Adrenal gland (tissue), 12 donors: Measurements from ENCODE around the gene CLEC3B. TPM values are rescaled to one million over a fixed set of nuclear protein-coding genes. Genes with fewer than 3 reads are reported as not detected.
"Not testable (repeated sequence)": the region's sequence is repeated elsewhere in the genome, so short reads cannot be mapped to it uniquely, and the experiment has no call there.

Source experiments
- DNase-seq, 7 donors: peaks; one replicate each; pipeline ENCODE4 v3.0.0-alpha.2; 2019 to 2020
- H3K27ac ChIP-seq, 5 donors: fragments of 200-600 bp; sonication (generic) in 4 of 5; 1 replicate in 3 of 5; 2 replicates in 2 of 5; pipeline versions ENCODE4 v1.5.1 to v1.8.0; 2016 to 2020; ENCODE audit warnings: mild to moderate bottlenecking in 1 of 5
- H3K27me3 ChIP-seq: fragments of 200-600 bp; 2 replicates; pipeline ENCODE4 v1.8.0; 2021
- H3K36me3 ChIP-seq, 2 donors: fragments of 200-600 bp; replicated peaks in 1 of 2; 1 replicate in 1 of 2; 2 replicates in 1 of 2; pipeline versions ENCODE4 v1.5.1 to v1.8.0; 2018 to 2022
- H3K4me1 ChIP-seq, 2 donors: fragments of 200-600 bp; replicated peaks in 1 of 2; 1 replicate in 1 of 2; 2 replicates in 1 of 2; pipeline versions ENCODE4 v1.5.1 to v1.8.0; 2018 to 2021
- H3K4me3 ChIP-seq, 4 donors: fragments of 200-600 bp; sonication (generic) in 3 of 4; one replicate each; pipeline ENCODE4 v1.5.1; 2016 to 2018
- H3K9me3 ChIP-seq, 3 donors: fragments of 200-600 bp; sonication (generic) in 1 of 3; replicated peaks in 1 of 3; 1 replicate in 2 of 3; 2 replicates in 1 of 3; pipeline versions ENCODE4 v1.5.1 to v1.8.0; 2016 to 2021
- POLR2A ChIP-seq, 2 donors: fragments of 450-650 bp; IDR thresholded peaks; one replicate each; pipeline ENCODE4 v1.6.1; 2017; ENCODE audit warnings: antibody characterized with exemption in 2 of 2, mild to moderate bottlenecking in 2 of 2, moderate library complexity in 1 of 2
- WGBS, 4 donors: extraction: QIAGEN DNeasy Blood & Tissue Kit in 2 of 4; methylation state at CpG; one replicate each; pipeline versions ENCODE4 v1.1.5 to v1.1.7; 2013 to 2017; 5-methylcytosine and 5-hydroxymethylcytosine counted together
- intact Hi-C, 2 donors: fragments of 100-400 bp; cut with DNase I; formaldehyde crosslinking; loops; one replicate each; pipeline versions ENCODE4 v1.14.1 to v1.15.0; 2022 to 2023
- polyA plus RNA-seq, 3 donors: library from polyadenylated mRNA; stranded (reverse); fragments of 200-250 nt in 2 of 3; fragments of 350-450 nt in 1 of 3; fragmentation: Illumina TruSeq in 1 of 3; extraction: RNeasy Lipid Tissue Mini Kit (QIAGEN cat#74804) in 1 of 3; gene quantifications; one replicate each; pipeline ENCODE4 v1.2.3, GENCODE V29; 2013 to 2014
- total RNA-seq, 9 donors: library from RNA; depleted of rRNA in 4 of 9; stranded (reverse); fragments of >200 nt in 4 of 9; fragments of 120-200 nt in 1 of 9; fragmentation: NEBNext Ultra II Directional in 1 of 9; extraction: Animal tissue kit (Norgen Biotek cat#: 25700) in 1 of 9; gene quantifications; one replicate each; pipeline versions ENCODE4 v1.1.0 to v1.2.4, GENCODE V29; 2013 to 2023
- TF ChIP-seq, protein P1 (sequence below), 6 experiments: fragments of 450-650 bp in 4 of 6; fragments of 200-600 bp in 2 of 6; sonication (generic) in 1 of 6; IDR thresholded peaks; 1 replicate in 5 of 6; 2 replicates in 1 of 6; pipeline versions ENCODE4 v1.5.1 to v1.8.0; 2016 to 2021; ENCODE audit warnings: antibody characterized with exemption in 6 of 6, mild to moderate bottlenecking in 2 of 6, moderate library complexity in 1 of 6
- donor health status: healthy with polysubstance abuse.
- donor health status: Bipolar disorder and iron deficiency.
- donor health status: DM: yes; HTN: yes; CAD: no.
- donor health status: DM: no; HTN: no; CAD: no.
- donor health status: DM: no; HTN: no; CAD: no.
- donor health status: DM: yes; HTN: yes; CAD: no.

CLEC3B gene
- total and polyA plus RNA-seq, 12 donors: 5.1 to 251 (median 73.1) TPM

DNA sequence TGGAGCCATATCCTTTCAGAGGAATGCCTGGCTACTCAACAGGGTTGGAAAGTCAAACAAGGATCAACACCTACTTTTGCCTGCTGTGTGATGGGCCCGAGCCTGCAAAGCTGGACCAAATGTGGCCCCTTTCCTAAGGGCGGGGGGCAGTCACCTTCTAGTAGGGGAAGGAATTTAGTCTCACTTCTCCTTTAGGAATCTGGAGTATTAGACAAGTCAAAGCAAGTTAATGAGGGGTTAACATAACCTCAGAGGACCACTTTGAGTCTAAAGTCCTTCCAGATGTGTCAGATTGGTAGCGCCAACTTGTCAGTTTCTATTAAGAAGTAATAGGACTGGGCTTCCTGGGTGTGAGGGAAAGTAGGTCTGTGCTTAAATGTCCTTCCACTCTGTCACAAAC lies 43.3 kb upstream of the CLEC3B start:
- 81 to 90% (median 89%) methylated on average over 3 of the region's 3 CpGs for WGBS, 4 donors
- intact Hi-C loops: no loop called here
- no peaks in the 10 kb centered on the region for H3K36me3 ChIP-seq
- no peaks in the 10 kb centered on the region for H3K9me3 ChIP-seq
- H3K4me1 ChIP-seq: peaks cover 38 to 66% of the 10 kb centered on the region in 2 donors
- peak overlapping the region; percentile 34 to 85 (median 78) for H3K27ac ChIP-seq
- no peaks in the 10 kb centered on the region for H3K27me3 ChIP-seq
- no peak overlapping the region for H3K4me3 ChIP-seq
- no peak for TF ChIP-seq POLR2A (IDR thresholded peaks at IDR 0.05)
- TF ChIP-seq, protein P1, sequence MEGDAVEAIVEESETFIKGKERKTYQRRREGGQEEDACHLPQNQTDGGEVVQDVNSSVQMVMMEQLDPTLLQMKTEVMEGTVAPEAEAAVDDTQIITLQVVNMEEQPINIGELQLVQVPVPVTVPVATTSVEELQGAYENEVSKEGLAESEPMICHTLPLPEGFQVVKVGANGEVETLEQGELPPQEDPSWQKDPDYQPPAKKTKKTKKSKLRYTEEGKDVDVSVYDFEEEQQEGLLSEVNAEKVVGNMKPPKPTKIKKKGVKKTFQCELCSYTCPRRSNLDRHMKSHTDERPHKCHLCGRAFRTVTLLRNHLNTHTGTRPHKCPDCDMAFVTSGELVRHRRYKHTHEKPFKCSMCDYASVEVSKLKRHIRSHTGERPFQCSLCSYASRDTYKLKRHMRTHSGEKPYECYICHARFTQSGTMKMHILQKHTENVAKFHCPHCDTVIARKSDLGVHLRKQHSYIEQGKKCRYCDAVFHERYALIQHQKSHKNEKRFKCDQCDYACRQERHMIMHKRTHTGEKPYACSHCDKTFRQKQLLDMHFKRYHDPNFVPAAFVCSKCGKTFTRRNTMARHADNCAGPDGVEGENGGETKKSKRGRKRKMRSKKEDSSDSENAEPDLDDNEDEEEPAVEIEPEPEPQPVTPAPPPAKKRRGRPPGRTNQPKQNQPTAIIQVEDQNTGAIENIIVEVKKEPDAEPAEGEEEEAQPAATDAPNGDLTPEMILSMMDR (IDR thresholded peaks at IDR 0.05): no peak
- DNase-seq: no peak

- Histone ChIP-seq H3K27ac (peak overlapping the region in 4 of 5 donors; percentile 33 to 85 (median 78)), H3K9me3 (no peaks in the 10 kb centered on the region), H3K4me1 (peaks cover 41 to 66% of the 10 kb centered on the region in 2 donors), H3K27me3 (no peaks in the 10 kb centered on the region), H3K4me3 (no peak overlapping the region), H3K36me3 (no peaks in the 10 kb centered on the region)
- 35 to 55% (median 38%) methylated on average over 1 of the region's 1 CpG for WGBS, 4 donors
- peak in 1 of 2 donors; percentile 21 for TF ChIP-seq POLR2A (IDR thresholded peaks at IDR 0.05)
- TF ChIP-seq, protein P1 (IDR thresholded peaks at IDR 0.05): no peak
- intact Hi-C loops: no loop called here
- DNase-seq: peak in 5 of 7 donors; percentile 45 to 68 (median 53)
Observed at GRCh38 chr3:44983484-44983941, 42.6 kb upstream of the CLEC3B start.

DNA sequence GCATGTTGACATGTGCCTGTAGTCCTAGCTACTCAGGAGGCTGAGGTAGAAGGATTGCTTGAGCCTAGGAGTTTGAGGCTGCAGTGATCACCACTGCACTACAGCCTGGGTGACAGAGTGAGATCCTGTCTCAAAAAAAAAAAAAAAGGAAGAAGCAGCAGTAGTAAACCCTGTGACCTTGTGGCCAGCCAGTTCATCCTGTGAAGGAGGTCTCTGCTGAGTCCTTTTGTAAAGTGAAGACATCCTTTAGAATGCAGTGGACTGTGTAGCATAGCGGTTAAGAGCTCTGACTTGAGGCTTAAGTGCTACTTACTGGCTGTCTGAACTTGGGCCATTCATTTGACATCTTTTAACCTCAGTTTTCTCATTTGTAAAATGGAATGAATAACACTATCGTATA lies 41.8 kb upstream of the CLEC3B start:
- H3K36me3 ChIP-seq: no peaks in the 10 kb centered on the region
- no peaks in the 10 kb centered on the region for H3K9me3 ChIP-seq
- peak in 1 of 7 donors; percentile 46 for DNase-seq
- intact Hi-C loops: no loop called here
- peak overlapping the region in 3 of 5 donors; percentile 78 to 85 (median 78) for H3K27ac ChIP-seq
- H3K4me1 ChIP-seq: peaks cover 43 to 72% of the 10 kb centered on the region in 2 donors
- TF ChIP-seq, protein P1 (IDR thresholded peaks at IDR 0.05): no peak
- TF ChIP-seq POLR2A (IDR thresholded peaks at IDR 0.05): no peak
- no peak overlapping the region for H3K4me3 ChIP-seq
- no peaks in the 10 kb centered on the region for H3K27me3 ChIP-seq
- WGBS, 4 donors: 78 to 99% (median 93%) methylated on average over 2 of the region's 2 CpGs

DNA sequence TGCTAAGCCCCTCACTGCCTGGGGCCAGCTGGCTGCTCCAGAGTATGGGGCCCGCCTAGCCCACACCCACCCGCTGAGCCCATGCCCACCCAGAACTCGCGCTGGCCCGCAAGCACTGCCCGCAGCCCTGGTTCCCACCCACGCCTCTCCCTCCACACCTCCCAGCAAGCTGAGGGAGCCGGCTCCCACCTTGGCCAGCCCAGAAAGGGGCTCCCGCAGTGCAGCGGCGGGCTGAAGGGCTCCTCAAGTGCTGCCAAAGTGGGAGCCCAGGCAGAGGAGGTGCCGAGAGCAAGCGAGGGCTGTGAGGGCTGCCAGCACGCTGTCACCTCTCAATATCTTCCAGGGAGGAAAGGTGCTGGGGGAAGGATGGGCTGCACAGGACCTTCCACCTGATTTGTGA lies 39.8 kb upstream of the CLEC3B start:
- intact Hi-C loops, H3K36me3 ChIP-seq, H3K9me3 ChIP-seq, H3K27me3 ChIP-seq, H3K4me3 ChIP-seq, DNase-seq: not testable (repeated sequence)
- Histone ChIP-seq H3K4me1 (peaks cover 43 to 79% of the 10 kb centered on the region in 2 donors), H3K27ac (peak overlapping the region in 1 of 5 donors; percentile 25)
- 92 to 98% (median 97%) methylated on average over 11 to 14 of the region's 14 CpGs for WGBS, 4 donors

DNA sequence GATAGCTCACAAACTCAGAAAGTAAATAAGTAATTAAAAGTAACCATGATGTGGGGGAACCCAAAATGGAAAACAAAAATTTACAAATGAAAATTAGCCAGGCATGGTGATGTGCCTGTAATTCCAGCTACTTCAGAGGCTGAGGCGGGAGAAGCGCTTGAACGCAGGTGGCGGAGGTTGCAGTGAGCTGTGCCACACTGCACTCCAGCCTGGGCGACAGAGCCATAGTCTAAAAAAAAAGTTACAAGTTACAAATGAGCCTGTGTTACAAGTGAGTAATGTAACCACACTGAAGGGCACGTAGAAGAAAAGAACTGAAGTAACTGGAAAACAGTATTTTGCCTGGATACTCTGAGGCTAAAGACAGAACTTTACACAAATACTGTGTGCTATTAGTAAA lies 38.8 kb upstream of the CLEC3B start:
- Histone ChIP-seq H3K9me3 (no peaks in the 10 kb centered on the region), H3K36me3 (peaks cover 0 to 9% of the 10 kb centered on the region in 2 donors), H3K4me1 (peaks cover 35 to 75% of the 10 kb centered on the region in 2 donors), H3K27ac (peak overlapping the region in 3 of 5 donors; percentile 30 to 76 (median 64)), H3K4me3 (no peak overlapping the region), H3K27me3 (no peaks in the 10 kb centered on the region)
- TF ChIP-seq, protein P1 (IDR thresholded peaks at IDR 0.05): no peak
- peak in 1 of 2 donors; percentile 39 for TF ChIP-seq POLR2A (IDR thresholded peaks at IDR 0.05)
- DNase-seq: peak in 2 of 7 donors; percentile 35 to 38
- intact Hi-C loops: no loop called here
- 42 to 70% (median 51%) methylated on average over 6 of the region's 6 CpGs for WGBS, 4 donors
